Lower leg skin (tissue), 4 donors: ENCODE measurements around the gene TEC. TPM values are rescaled to one million over a fixed set of nuclear protein-coding genes. Genes with fewer than 3 reads are reported as not detected.

ENCODE experiments used
- DNase-seq, 2 donors: peaks; one replicate each; pipeline ENCODE4 v3.0.0-alpha.2; 2019; ENCODE audit warnings: low spot score in 2 of 2
- H3K4me3 ChIP-seq: fragments of 200-600 bp; sonication (generic); 2 replicates; pipeline ENCODE4 v1.5.1; 2017; ENCODE audit warnings: mild to moderate bottlenecking, low read depth; ENCODE audit not compliant: poor library complexity, severe bottlenecking
- CTCF ChIP-seq, 3 donors: fragments of 450-650 bp; IDR thresholded peaks; one replicate each; pipeline ENCODE4 v1.5.1; 2016; ENCODE audit warnings: antibody characterized with exemption in 3 of 3, mild to moderate bottlenecking in 3 of 3, moderate library complexity in 2 of 3
- POLR2A ChIP-seq, 2 donors: fragments of 450-650 bp; IDR thresholded peaks; one replicate each; pipeline ENCODE4 v1.6.1; 2016 to 2017; ENCODE audit warnings: antibody characterized with exemption in 2 of 2, mild to moderate bottlenecking in 1 of 2, moderate library complexity in 1 of 2
- WGBS, 2 donors: methylation state at CpG; one replicate each; pipeline ENCODE4 v1.1.5; 2018; 5-methylcytosine and 5-hydroxymethylcytosine counted together
- intact Hi-C: fragments of 100-400 bp; cut with DNase I; formaldehyde crosslinking; loops from one replicate; pipeline ENCODE4 v1.15.0; 2023; ENCODE audit warnings: low total_unique reads
- total RNA-seq, 4 donors: library from RNA; depleted of rRNA; stranded (reverse); fragments of >200 nt; gene quantifications; one replicate each; pipeline ENCODE4 v1.1.0, GENCODE V29; 2016

Gene TEC
- total RNA-seq, 4 donors from 2014 or later: 6.8 to 10.5 (median 8.8) TPM

GRCh38 chr4:48234575-48234974, 35.1 kb downstream of the TEC start:
- 63 to 73% methylated on average over 2 of the region's 2 CpGs for WGBS, 2 donors
- no peak for TF ChIP-seq POLR2A (IDR thresholded peaks at IDR 0.05)
- intact Hi-C loops: no loop called here
- DNase-seq: no peak
- H3K4me3 ChIP-seq: no peak overlapping the region

GRCh38 chr4:48228949-48229348, 40.7 kb downstream of the TEC start:
- no peak for DNase-seq
- TF ChIP-seq CTCF (IDR thresholded peaks at IDR 0.05) (no peak), POLR2A (IDR thresholded peaks at IDR 0.05) (no peak)
- no peak overlapping the region for H3K4me3 ChIP-seq
- 83 to 92% methylated on average over 1 of the region's 1 CpG for WGBS, 2 donors
- intact Hi-C loops: no loop called here

GRCh38 chr4:48227662-48228061, 42.0 kb downstream of the TEC start:
- TF ChIP-seq POLR2A (IDR thresholded peaks at IDR 0.05) (no peak), CTCF (IDR thresholded peaks at IDR 0.05) (no peak)
- 80 to 82% methylated on average over 4 of the region's 4 CpGs for WGBS, 2 donors

GRCh38 chr4:48226199-48226598, 43.4 kb downstream of the TEC start:
- H3K4me3 ChIP-seq: no peak overlapping the region
- no peak for DNase-seq
- no peak for TF ChIP-seq POLR2A (IDR thresholded peaks at IDR 0.05)
- no peak for TF ChIP-seq CTCF (IDR thresholded peaks at IDR 0.05)
- intact Hi-C loops: no loop called here
- WGBS, 2 donors: 74 to 77% methylated on average over 4 of the region's 4 CpGs

More at GRCh38 chr4:48227662-48228061, 42.0 kb downstream of the TEC start:
- H3K4me3 ChIP-seq: no peak overlapping the region
- DNase-seq: peak in 1 of 2 donors; percentile 17
- intact Hi-C loops: no loop called here

GRCh38 chr4:48225368-48226141, 44.1 kb downstream of the TEC start:
- no peak for DNase-seq
- H3K4me3 ChIP-seq: no peak overlapping the region
- WGBS, 2 donors: 80 to 91% methylated on average over 7 of the region's 7 CpGs
- TF ChIP-seq CTCF (IDR thresholded peaks at IDR 0.05) (no peak), POLR2A (IDR thresholded peaks at IDR 0.05) (no peak)
- intact Hi-C loops: no loop called here

GRCh38 chr4:48224606-48225005, 45.0 kb downstream of the TEC start:
- no peak for TF ChIP-seq POLR2A (IDR thresholded peaks at IDR 0.05)
- TF ChIP-seq CTCF (IDR thresholded peaks at IDR 0.05): no peak
- H3K4me3 ChIP-seq: no peak overlapping the region
- no peak for DNase-seq
- intact Hi-C loops: no loop called here
- WGBS, 2 donors: 71 to 75% methylated on average over 5 of the region's 5 CpGs
